HG03196 (cell line): ENCODE data around the gene ZNF331.

Experiments used
- ATAC-seq: cut with Tn5 transposase; IDR thresholded peaks from one replicate; pipeline ENCODE4 v1.9.1; 2021; ENCODE audit not compliant: unreplicated experiment

The ZNF331 gene

GRCh38 chr19:53555352-53555751 is 17.4 kb downstream of the ZNF331 start:
- no peak for ATAC-seq

GRCh38 chr19:53571339-53571738 is 33.4 kb downstream of the ZNF331 start:
- ATAC-seq = no peak

GRCh38 chr19:53576941-53577653 is 39.2 kb downstream of the ZNF331 start:
- ATAC-seq = no peak

- no peak for ATAC-seq
Observed at GRCh38 chr19:53577968-53578367, 40.0 kb downstream of the ZNF331 start.

GRCh38 chr19:53579518-53579917 is 41.6 kb downstream of the ZNF331 start:
- no peak for ATAC-seq

GRCh38 chr19:53580871-53581835 is 43.2 kb downstream of the ZNF331 start:
- no peak for ATAC-seq

- ATAC-seq = no peak
Observed at GRCh38 chr19:53581871-53582279, 43.9 kb downstream of the ZNF331 start.

GRCh38 chr19:53583181-53583580 is 45.2 kb downstream of the ZNF331 start:
- no peak for ATAC-seq

GRCh38 chr19:53586277-53586691 is 48.3 kb downstream of the ZNF331 start:
- no peak for ATAC-seq

- no peak for ATAC-seq
Observed at GRCh38 chr19:53594811-53595509, 57.0 kb downstream of the ZNF331 start.

- no peak for ATAC-seq
Observed at GRCh38 chr19:53595510-53595867, 57.5 kb downstream of the ZNF331 start.

- no peak for ATAC-seq
Observed at GRCh38 chr19:53596056-53596455, 58.1 kb downstream of the ZNF331 start.

- ATAC-seq = no peak
Observed at GRCh38 chr19:53597023-53597422, 59.1 kb downstream of the ZNF331 start.

- ATAC-seq = no peak
Observed at GRCh38 chr19:53598361-53598760, 60.4 kb downstream of the ZNF331 start.

GRCh38 chr19:53600217-53600616 is 62.3 kb downstream of the ZNF331 start:
- ATAC-seq = no peak

- ATAC-seq = no peak
Observed at GRCh38 chr19:53606031-53606430, 68.1 kb downstream of the ZNF331 start.

- ATAC-seq = no peak
Observed at GRCh38 chr19:53608381-53608780, 70.4 kb downstream of the ZNF331 start.

GRCh38 chr19:53612762-53613526 is 75.0 kb downstream of the ZNF331 start:
- ATAC-seq = no peak

- ATAC-seq = no peak
Observed at GRCh38 chr19:53621885-53622740, 84.2 kb downstream of the ZNF331 start.
